Dendritic cell treated with granulocyte-macrophage colony-stimulating factor and Interleukin-4, amounts not matched to agents 40 ng/mL and 50 ng/mL, for 4 days (primary cell): ENCODE measurements around the gene EXOC6.

Experiments used
- H3K27ac Mint-ChIP-seq: one replicate; pipeline ENCODE4 v1.8.0; 2022; ENCODE audit warnings: mild to moderate bottlenecking, mixed read lengths
- H3K27me3 Mint-ChIP-seq: one replicate; pipeline ENCODE4 v1.8.0; 2022; ENCODE audit warnings: mild to moderate bottlenecking, mixed read lengths
- H3K36me3 Mint-ChIP-seq: one replicate; pipeline ENCODE4 v1.8.0; 2022; ENCODE audit warnings: low read depth, mixed read lengths
- H3K4me1 Mint-ChIP-seq: one replicate; pipeline ENCODE4 v1.8.0; 2022; ENCODE audit warnings: low read depth, mixed read lengths
- H3K4me3 Mint-ChIP-seq: one replicate; pipeline ENCODE4 v1.8.0; 2022; ENCODE audit warnings: mild to moderate bottlenecking, moderate library complexity, mixed read lengths
- H3K9me3 Mint-ChIP-seq: one replicate; pipeline ENCODE4 v1.8.0; 2022; ENCODE audit warnings: mixed read lengths
- intact Hi-C: fragments of 100-400 bp; cut with micrococcal nuclease; formaldehyde crosslinking; loops from one replicate; pipeline ENCODE4 v1.15.0; 2022

The EXOC6 gene

DNA sequence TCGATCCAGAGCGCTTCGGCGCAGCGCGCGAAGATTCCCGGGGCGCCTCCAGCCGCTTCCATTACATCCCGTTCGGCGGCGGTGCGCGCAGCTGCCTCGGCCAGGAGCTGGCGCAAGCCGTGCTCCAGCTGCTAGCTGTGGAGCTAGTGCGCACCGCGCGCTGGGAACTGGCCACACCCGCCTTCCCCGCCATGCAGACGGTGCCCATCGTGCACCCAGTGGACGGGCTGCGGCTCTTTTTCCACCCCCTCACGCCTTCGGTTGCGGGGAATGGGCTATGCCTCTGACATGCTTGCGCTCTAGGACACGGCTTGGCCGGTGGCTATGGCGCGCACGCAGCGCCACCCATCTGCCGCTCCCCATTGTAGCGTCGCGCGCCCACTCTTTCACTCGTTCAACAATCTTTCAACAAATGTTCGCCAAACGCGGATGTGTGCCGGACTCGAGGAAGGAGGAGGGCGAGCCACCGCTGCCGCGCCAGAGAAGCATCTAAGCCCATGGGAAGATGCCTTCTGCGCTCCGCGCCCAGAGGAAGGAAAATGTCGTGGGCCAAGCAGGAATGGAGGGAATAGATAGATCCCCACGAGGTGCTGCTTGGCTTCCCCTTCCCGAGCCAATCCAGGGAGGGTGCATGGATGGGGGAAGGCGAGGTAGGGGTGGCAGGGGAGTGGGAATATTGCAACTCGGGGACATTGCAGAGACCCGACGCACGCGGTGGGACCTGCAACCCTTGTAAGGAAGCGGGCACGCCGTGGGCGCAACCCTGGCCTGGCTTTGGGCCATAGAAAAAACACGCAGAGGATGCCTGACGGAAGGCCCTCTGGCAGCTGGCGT is 220.3 kb downstream of the EXOC6 start:
- intact Hi-C loops = no loop called here
- no peaks in the 10 kb centered on the region for H3K36me3 Mint-ChIP-seq
- H3K27ac Mint-ChIP-seq = no peak overlapping the region
- H3K27me3 Mint-ChIP-seq = peaks cover 95% of the 10 kb centered on the region
- H3K4me1 Mint-ChIP-seq = peaks cover 27% of the 10 kb centered on the region
- H3K9me3 Mint-ChIP-seq = no peaks in the 10 kb centered on the region
- no peak overlapping the region for H3K4me3 Mint-ChIP-seq

DNA sequence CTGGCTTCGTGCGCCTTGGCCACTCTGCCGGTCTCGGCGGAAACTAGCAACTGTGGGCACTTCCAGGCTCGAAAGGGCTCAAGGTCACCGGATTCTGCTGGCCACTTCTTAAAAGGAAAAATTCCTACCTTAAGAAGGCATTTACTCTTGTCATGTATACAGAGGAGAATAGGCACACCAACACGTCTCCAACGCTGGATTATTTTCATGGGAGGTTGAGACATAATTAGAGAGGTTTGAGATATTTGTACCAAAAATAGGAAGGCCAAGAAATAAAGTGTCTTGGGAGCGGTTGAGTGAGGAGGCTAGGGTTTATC is 220.9 kb downstream of the EXOC6 start:
- no peak overlapping the region for H3K4me3 Mint-ChIP-seq
- H3K4me1 Mint-ChIP-seq = peaks cover 32% of the 10 kb centered on the region
- no peaks in the 10 kb centered on the region for H3K9me3 Mint-ChIP-seq
- no peak overlapping the region for H3K27ac Mint-ChIP-seq
- no peaks in the 10 kb centered on the region for H3K36me3 Mint-ChIP-seq
- peaks cover 95% of the 10 kb centered on the region for H3K27me3 Mint-ChIP-seq
- intact Hi-C loops = no loop called here

DNA sequence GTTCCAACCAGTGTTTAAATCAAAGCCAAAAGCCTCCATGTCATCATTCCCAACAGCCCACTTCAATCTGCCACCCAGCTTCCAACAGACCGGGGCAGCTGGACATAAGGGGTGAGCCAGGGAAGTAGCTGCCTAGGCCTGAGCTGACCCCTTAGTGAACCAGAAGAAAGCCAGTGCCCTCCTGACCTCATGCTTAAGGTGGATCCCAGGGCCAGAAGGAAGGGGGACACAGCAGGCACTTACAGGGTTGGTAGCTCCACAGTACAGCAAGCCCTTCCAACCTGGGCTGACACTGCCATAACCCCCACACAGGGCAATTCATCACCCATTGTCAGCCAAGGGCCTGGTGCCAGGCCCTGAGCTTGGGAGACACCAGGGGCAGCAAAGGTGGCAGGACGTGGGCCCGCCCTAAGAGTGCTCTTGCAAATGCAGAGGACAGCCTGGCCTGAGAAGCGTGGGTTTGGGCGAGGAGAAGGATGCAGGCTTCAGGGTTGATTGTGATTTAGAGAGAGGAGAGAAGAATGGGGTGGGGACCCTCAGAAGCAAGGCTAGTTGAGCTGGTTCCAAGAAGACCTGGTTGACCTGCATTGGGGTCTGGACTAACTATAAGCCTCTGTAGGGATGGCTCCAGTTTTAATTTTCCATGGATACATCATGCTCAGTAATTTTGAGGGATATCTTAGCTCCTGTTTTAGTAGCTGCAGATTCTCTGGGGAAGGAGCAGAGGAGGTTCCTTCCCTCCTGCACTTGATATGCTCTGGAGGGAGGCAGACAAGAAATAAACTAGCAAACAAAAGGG is 222.3 kb downstream of the EXOC6 start:
- Mint-ChIP-seq H3K9me3 (no peaks in the 10 kb centered on the region), H3K36me3 (no peaks in the 10 kb centered on the region), H3K27me3 (peaks cover 95% of the 10 kb centered on the region), H3K4me3 (no peak overlapping the region), H3K4me1 (peaks cover 43% of the 10 kb centered on the region), H3K27ac (no peak overlapping the region)
- intact Hi-C loops = no loop called here

DNA sequence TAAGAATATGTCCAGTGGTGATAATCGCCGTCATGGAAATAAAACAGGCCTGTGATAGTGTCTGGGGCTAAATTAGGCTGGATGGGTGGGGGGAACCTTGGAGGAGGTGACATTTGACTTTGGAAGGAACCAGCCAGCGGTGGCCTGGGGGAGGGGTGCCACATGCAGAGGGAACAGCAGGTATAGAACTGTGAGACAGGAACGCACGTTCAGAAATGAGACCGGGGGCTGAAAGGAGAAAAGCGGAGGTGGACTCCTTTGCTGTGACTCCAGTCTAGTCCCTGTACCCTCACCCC is 222.8 kb downstream of the EXOC6 start:
- Mint-ChIP-seq H3K27me3 (peaks cover 98% of the 10 kb centered on the region), H3K36me3 (no peaks in the 10 kb centered on the region), H3K27ac (no peak overlapping the region), H3K4me3 (no peak overlapping the region), H3K9me3 (no peaks in the 10 kb centered on the region), H3K4me1 (peaks cover 43% of the 10 kb centered on the region)
- intact Hi-C loops = no loop called here

DNA sequence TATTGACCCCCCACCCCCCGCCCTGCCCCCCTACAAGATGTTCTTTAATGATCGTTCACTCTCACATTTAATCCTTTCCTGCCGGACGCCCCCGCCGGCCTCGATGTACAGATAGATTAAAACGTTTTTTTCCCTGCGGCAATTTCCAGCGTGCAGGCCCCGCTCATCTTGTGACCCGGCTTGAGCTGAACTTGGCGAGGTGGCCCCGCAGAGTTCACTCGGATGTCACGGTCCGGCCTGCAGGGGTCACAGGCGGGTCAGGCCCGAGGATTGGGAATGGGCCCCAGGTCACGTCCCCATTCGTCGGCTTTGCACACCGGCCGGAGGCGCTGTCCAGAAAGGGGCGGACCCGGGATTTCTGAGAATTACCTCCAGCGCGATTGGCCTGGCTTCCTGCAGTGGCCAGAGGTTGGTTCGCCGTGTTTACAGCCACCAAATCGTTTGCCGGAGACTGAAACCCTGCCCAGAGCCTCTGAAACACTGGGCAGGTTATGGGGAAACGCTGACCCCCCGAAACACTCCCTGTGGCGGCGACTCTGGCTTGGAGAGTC is 223.4 kb downstream of the EXOC6 start:
- H3K27ac Mint-ChIP-seq = no peak overlapping the region
- no peaks in the 10 kb centered on the region for H3K9me3 Mint-ChIP-seq
- H3K36me3 Mint-ChIP-seq = no peaks in the 10 kb centered on the region
- H3K4me3 Mint-ChIP-seq = peak overlapping the region; percentile 18
- peaks cover 43% of the 10 kb centered on the region for H3K4me1 Mint-ChIP-seq
- intact Hi-C loops = no loop called here
- H3K27me3 Mint-ChIP-seq = peaks cover 99% of the 10 kb centered on the region

DNA sequence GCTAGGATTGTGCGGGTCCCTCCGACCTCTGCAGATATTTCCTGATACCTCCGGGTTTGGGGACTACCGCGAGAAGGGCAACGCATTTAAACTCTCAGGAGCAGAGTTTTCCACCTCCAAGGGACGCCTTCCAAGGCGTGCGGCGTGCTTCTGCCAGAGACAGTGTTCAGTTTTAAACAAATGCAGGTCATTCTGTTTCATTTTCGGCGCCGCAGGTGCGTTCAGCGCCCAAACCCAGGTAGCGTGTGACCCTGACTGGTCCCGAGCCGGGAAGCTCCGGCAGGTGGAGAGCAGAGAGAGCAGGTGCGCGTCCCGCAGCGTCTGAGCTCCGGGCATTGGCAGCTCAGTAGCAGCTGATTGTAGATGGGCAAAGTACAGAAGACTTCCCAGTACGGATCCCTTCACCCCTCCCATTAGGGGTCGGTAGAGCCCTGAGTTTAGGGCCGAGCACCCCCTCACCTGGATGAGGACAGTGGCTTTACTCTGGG is 223.9 kb downstream of the EXOC6 start:
- Mint-ChIP-seq H3K4me3 (peak overlapping the region; percentile 51), H3K27ac (no peak overlapping the region), H3K27me3 (peaks cover 97% of the 10 kb centered on the region), H3K9me3 (no peaks in the 10 kb centered on the region), H3K36me3 (no peaks in the 10 kb centered on the region), H3K4me1 (peaks cover 43% of the 10 kb centered on the region)
- intact Hi-C loops = no loop called here

DNA sequence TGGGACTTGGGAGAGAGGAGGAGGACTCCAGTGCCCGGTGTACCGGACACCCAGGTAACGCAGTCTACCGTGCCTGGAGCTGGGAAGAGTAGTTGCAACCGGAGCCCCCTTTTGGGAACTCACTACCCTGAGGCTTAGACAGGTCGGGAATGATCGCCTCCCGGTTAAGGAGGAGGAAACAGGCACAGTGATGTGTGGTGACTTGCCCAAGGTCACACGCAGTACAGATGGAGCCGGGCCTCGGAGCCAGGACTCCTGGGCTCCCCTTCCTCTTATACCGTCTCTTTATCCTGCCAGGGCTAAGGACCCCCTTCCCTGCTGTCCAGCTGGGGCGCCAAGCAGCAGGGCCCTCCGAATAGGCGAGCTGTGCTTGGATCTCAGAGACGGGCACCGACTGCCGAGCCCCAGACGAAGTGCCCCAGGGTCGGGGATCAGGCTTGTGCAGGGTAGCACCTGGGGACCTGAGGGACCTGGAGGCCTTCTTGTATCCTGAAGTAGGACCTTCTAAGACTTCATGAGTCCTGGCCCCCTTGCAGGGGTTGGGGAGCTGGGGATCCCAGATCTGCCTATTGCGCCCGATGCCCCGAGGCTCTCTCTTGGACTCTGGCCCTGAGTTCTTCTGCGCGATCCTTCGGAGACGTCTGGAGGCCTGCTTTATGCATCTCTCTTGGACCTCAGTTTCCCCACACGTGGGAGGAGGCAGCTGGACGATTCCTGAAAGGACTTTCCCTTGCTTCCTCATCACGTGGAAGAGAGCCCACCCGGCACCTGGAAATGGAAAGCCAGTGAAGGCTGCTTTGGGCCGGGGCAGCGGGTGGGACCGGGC is 224.6 kb downstream of the EXOC6 start:
- H3K4me3 Mint-ChIP-seq = no peak overlapping the region
- no peak overlapping the region for H3K27ac Mint-ChIP-seq
- H3K4me1 Mint-ChIP-seq = peaks cover 43% of the 10 kb centered on the region
- peaks cover 96% of the 10 kb centered on the region for H3K27me3 Mint-ChIP-seq
- intact Hi-C loops = no loop called here
- no peaks in the 10 kb centered on the region for H3K36me3 Mint-ChIP-seq
- H3K9me3 Mint-ChIP-seq = no peaks in the 10 kb centered on the region

DNA sequence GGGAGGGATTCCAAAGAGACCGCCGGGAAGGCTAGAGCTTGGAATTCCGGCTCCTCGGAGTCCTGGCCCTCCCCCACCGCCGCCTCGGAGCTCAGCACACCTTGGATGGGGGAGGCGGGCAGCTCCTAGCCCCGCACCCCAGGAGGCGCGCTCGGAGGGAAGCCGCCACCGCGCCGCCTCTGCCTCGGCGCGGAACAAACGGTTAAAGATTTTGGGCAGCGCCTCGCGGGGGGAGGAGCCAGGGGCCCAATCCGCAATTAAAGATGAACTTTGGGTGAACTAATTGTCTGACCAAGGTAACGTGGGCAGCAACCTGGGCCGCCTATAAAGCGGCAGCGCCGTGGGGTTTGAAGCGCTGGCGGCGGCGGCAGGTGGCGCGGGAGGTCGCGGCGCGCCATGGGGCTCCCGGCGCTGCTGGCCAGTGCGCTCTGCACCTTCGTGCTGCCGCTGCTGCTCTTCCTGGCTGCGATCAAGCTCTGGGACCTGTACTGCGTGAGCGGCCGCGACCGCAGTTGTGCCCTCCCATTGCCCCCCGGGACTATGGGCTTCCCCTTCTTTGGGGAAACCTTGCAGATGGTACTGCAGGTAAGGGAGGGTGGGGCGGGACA is 225.3 kb downstream of the EXOC6 start, which contains the start of gene CYP26A1:
CYP26A1 (plus strand) TSS at position 355 of the 608 bp plus-strand sequence; CDS start at position 397, 42 bp downstream.
- peaks cover 39% of the 10 kb centered on the region for H3K4me1 Mint-ChIP-seq
- peak within 1 kb of the TSS; percentile 58 for H3K4me3 Mint-ChIP-seq
- H3K27ac Mint-ChIP-seq = no peak within 1 kb of the TSS
- H3K27me3 Mint-ChIP-seq = peaks cover 89% of the 10 kb centered on the region
- no peaks in the 10 kb centered on the region for H3K36me3 Mint-ChIP-seq
- no peaks in the 10 kb centered on the region for H3K9me3 Mint-ChIP-seq
- intact Hi-C loops = no loop called here

DNA sequence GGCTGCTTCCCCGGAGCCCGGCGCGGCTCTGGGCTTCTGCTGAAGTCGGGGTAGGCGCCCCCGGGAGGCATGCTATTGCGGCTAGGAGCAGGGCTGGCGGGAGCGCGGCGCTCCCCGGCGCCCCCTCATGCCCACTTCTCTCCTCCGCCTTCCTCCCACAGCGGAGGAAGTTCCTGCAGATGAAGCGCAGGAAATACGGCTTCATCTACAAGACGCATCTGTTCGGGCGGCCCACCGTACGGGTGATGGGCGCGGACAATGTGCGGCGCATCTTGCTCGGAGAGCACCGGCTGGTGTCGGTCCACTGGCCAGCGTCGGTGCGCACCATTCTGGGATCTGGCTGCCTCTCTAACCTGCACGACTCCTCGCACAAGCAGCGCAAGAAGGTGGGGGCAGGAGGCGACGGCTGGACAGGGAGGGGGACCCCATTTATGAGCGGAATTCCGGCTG is 225.9 kb downstream of the EXOC6 start:
- H3K4me1 Mint-ChIP-seq = peaks cover 36% of the 10 kb centered on the region
- no peaks in the 10 kb centered on the region for H3K36me3 Mint-ChIP-seq
- peaks cover 89% of the 10 kb centered on the region for H3K27me3 Mint-ChIP-seq
- intact Hi-C loops = no loop called here
- H3K4me3 Mint-ChIP-seq = no peak overlapping the region
- no peaks in the 10 kb centered on the region for H3K9me3 Mint-ChIP-seq
- H3K27ac Mint-ChIP-seq = no peak overlapping the region

DNA sequence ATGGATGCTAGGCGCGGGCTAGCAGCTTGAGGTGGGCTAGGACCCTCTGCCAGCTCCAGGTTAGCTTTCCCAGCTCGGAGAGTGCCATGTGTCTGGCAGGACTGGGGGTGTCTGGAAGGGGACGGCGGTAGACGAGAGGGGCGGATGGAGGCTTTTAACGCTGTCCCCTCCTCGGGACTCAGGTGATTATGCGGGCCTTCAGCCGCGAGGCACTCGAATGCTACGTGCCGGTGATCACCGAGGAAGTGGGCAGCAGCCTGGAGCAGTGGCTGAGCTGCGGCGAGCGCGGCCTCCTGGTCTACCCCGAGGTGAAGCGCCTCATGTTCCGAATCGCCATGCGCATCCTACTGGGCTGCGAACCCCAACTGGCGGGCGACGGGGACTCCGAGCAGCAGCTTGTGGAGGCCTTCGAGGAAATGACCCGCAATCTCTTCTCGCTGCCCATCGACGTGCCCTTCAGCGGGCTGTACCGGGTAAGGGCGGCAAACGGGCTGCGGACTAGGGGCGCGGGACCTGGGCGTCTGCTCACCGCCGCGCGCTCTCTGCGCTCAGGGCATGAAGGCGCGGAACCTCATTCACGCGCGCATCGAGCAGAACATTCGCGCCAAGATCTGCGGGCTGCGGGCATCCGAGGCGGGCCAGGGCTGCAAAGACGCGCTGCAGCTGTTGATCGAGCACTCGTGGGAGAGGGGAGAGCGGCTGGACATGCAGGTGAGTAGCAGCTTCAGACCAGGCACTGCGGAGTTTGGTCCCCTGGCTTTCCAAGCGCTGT is 226.5 kb downstream of the EXOC6 start:
- Mint-ChIP-seq H3K27ac (no peak overlapping the region), H3K27me3 (peaks cover 89% of the 10 kb centered on the region), H3K4me3 (no peak overlapping the region), H3K36me3 (no peaks in the 10 kb centered on the region), H3K4me1 (peaks cover 36% of the 10 kb centered on the region), H3K9me3 (no peaks in the 10 kb centered on the region)
- intact Hi-C loops = no loop called here

DNA sequence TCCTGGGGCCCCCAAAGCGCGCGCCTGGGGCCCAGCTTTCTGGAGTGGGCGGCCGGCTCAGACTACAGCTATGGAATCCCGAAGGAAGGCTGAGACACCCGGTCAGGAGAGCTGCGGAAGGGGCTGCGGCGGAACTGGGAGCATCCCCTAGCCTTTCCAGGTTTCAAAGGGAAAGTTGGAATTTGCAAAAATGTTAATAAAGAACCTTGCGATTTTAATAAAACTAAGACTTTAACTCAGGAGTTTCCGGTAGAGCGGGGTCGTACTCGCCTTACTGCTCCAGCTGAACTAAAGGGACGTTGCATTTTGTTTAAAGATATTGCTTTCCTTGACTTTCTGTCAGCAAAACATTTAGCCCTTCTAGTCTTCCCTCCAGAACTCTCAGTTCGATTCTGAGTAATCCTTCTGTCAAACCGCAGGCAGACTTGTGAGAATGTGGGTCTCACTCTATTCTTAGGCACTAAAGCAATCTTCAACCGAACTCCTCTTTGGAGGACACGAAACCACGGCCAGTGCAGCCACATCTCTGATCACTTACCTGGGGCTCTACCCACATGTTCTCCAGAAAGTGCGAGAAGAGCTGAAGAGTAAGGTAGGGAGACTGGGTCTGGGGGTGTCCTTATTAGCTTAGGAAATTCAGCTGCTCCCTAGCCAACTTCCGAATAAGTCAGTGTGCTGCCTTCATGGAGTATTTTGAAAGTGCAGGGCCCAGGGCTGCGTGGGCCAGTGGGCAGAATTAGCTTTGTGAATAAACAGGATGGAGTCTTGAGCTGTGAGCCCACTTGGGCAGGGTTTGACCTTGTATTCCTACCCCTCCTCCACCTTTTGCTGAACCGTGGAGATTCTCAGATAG is 227.3 kb downstream of the EXOC6 start:
- intact Hi-C loops = no loop called here
- peaks cover 89% of the 10 kb centered on the region for H3K27me3 Mint-ChIP-seq
- no peak overlapping the region for H3K4me3 Mint-ChIP-seq
- peaks cover 41% of the 10 kb centered on the region for H3K4me1 Mint-ChIP-seq
- H3K9me3 Mint-ChIP-seq = no peaks in the 10 kb centered on the region
- no peak overlapping the region for H3K27ac Mint-ChIP-seq
- no peaks in the 10 kb centered on the region for H3K36me3 Mint-ChIP-seq

DNA sequence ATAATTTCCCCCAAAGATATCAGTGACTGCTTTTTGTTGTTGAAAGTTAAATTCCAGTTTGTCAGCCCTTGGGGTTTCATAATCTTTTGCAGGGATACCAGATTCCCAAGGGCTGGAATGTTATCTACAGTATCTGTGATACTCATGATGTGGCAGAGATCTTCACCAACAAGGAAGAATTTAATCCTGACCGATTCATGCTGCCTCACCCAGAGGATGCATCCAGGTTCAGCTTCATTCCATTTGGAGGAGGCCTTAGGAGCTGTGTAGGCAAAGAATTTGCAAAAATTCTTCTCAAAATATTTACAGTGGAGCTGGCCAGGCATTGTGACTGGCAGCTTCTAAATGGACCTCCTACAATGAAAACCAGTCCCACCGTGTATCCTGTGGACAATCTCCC is 228.6 kb downstream of the EXOC6 start:
- Mint-ChIP-seq H3K4me3 (no peak overlapping the region), H3K27me3 (peaks cover 91% of the 10 kb centered on the region), H3K4me1 (peaks cover 37% of the 10 kb centered on the region), H3K36me3 (no peaks in the 10 kb centered on the region), H3K27ac (no peak overlapping the region), H3K9me3 (no peaks in the 10 kb centered on the region)
- intact Hi-C loops = no loop called here
